ENCODE results near the gene PRLH.
A peak's percentile ranks its signal among the peaks of the same experiment; 100 is the strongest.

The PRLH gene

GRCh38 chr2:237575869-237576862 lies 9.8 kb downstream of the PRLH start:
- intact Hi-C loops (cut with DNase I) = no loop called here

GRCh38 chr2:237576974-237577373 lies 10.6 kb downstream of the PRLH start:
- DNase-seq = peak in 1 of 10 donors; percentile 44
- intact Hi-C loops (cut with DNase I) = no loop called here

More at GRCh38 chr2:237575869-237576862, 9.8 kb downstream of the PRLH start:
- peak in 2 of 10 donors; percentile 24 to 45 for DNase-seq

- peak in 3 of 10 donors; percentile 47 to 61 (median 61) for DNase-seq
- intact Hi-C loops (cut with DNase I) = no loop called here
These were observed 11.1 kb downstream of the PRLH start for GRCh38 chr2:237577458-237577857.

- intact Hi-C loops (cut with DNase I) = no loop called here
These were observed 11.8 kb downstream of the PRLH start for GRCh38 chr2:237577956-237578870.

GRCh38 chr2:237581326-237581725 lies 15.0 kb downstream of the PRLH start:
- intact Hi-C loops (cut with DNase I) = loop anchor here (1.0 kb wide), 1 partner anchor 164 kb away; no protein-coding TSS in a partner anchor

More at GRCh38 chr2:237577956-237578870, 11.8 kb downstream of the PRLH start:
- peak in 3 of 10 donors; percentile 35 to 76 (median 52) for DNase-seq

GRCh38 chr2:237581751-237582746 lies 15.7 kb downstream of the PRLH start:
- peak in 7 of 10 donors; percentile 19 to 91 (median 58) for DNase-seq
- intact Hi-C loops (cut with DNase I) = loop anchor here (1.0 kb wide), 1 partner anchor 163 kb away; no protein-coding TSS in a partner anchor

More at GRCh38 chr2:237581326-237581725, 15.0 kb downstream of the PRLH start:
- DNase-seq = peak in 2 of 10 donors; percentile 24 to 58

- DNase-seq = peak in 3 of 10 donors; percentile 31 to 72 (median 51)
- intact Hi-C loops (cut with DNase I) = no loop called here
These were observed 17.3 kb downstream of the PRLH start for GRCh38 chr2:237583385-237584295.

- peak in 1 of 10 donors; percentile 69 for DNase-seq
- intact Hi-C loops (cut with DNase I) = no loop called here
These were observed 19.3 kb downstream of the PRLH start for GRCh38 chr2:237585590-237586221.

GRCh38 chr2:237588044-237588696 lies 21.8 kb downstream of the PRLH start:
- intact Hi-C loops (cut with DNase I) = no loop called here
- peak in 1 of 10 donors; percentile 34 for DNase-seq

- intact Hi-C loops (cut with DNase I) = no loop called here
- peak in 3 of 10 donors; percentile 41 to 56 (median 52) for DNase-seq
These were observed 24.1 kb downstream of the PRLH start, which contains the start of gene RAB17 for GRCh38 chr2:237590272-237591140. TSS of gene RAB17 (minus strand) at chr2:237590734. CDS start at chr2:237586154, 4,580 bp downstream.

GRCh38 chr2:237591141-237591881 lies 24.9 kb downstream of the PRLH start:
- peak in 3 of 10 donors; percentile 74 to 81 (median 75) for DNase-seq
- intact Hi-C loops (cut with DNase I) = no loop called here

GRCh38 chr2:237592425-237592980 lies 26.1 kb downstream of the PRLH start:
- intact Hi-C loops (cut with DNase I) = no loop called here
- DNase-seq = peak in 2 of 10 donors; percentile 77 to 79

- intact Hi-C loops (cut with DNase I) = no loop called here
- peak in 2 of 10 donors; percentile 34 to 61 for DNase-seq
These were observed 26.7 kb downstream of the PRLH start for GRCh38 chr2:237593036-237593435.

- intact Hi-C loops (cut with DNase I) = no loop called here
- peak in 2 of 10 donors; percentile 26 to 46 for DNase-seq
These were observed 27.4 kb downstream of the PRLH start for GRCh38 chr2:237593596-237594320.
